ENCODE data around the gene TGFBRAP1. TPM values are rescaled to one million over a fixed set of nuclear protein-coding genes. Genes with fewer than 3 reads are reported as not detected.

Gene TGFBRAP1
- total RNA-seq, 1 donor from 2014 or later: 13.8 TPM

DNA sequence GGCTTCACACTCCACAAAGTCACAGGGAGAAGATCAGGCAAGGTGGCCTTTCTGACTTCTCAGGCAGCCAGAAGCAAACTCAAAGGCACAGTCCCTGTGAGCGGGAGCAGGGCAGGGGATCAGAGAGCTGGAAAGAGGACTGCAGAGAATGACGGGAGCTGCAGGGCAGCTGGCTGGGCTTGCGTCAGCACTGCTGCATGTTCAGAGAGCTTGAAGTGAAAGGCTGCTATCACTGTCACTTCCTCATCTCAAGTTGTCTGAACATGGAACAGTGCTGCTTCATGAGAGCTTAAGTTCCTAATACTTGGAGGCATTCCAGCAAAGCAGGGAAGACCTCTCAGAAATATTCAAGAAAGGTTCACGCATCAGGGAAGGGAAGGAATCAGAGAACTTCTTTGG is 20.4 kb downstream of the TGFBRAP1 start:
- no peaks in the 10 kb centered on the region for H3K36me3 ChIP-seq
- no peaks in the 10 kb centered on the region for H3K9me3 ChIP-seq (ENCODE audit: low read depth)
- H3K79me2 ChIP-seq (ENCODE audit: low read depth): peaks cover 40% of the 10 kb centered on the region
- no peak overlapping the region for H3K27ac ChIP-seq
- peaks cover 15% of the 10 kb centered on the region for H3K4me1 Mint-ChIP-seq
- peaks cover 19% of the 10 kb centered on the region for H3K36me3 Mint-ChIP-seq
- H3K9ac ChIP-seq: no peak overlapping the region
- no peak overlapping the region for H3K4me3 Mint-ChIP-seq
- DNase-seq (ENCODE audit: low spot score): no peak
- H3K27me3 Mint-ChIP-seq (ENCODE audit: insufficient read depth, low read depth): no peaks in the 10 kb centered on the region
- H4K20me1 ChIP-seq (ENCODE audit: low read depth): peaks cover 9% of the 10 kb centered on the region
- TF ChIP-seq EZH2phosphoT487 (IDR thresholded peaks at IDR 0.05) (no peak), EZH2 (IDR thresholded peaks at IDR 0.05) (no peak)
- TF ChIP-seq, protein P1, sequence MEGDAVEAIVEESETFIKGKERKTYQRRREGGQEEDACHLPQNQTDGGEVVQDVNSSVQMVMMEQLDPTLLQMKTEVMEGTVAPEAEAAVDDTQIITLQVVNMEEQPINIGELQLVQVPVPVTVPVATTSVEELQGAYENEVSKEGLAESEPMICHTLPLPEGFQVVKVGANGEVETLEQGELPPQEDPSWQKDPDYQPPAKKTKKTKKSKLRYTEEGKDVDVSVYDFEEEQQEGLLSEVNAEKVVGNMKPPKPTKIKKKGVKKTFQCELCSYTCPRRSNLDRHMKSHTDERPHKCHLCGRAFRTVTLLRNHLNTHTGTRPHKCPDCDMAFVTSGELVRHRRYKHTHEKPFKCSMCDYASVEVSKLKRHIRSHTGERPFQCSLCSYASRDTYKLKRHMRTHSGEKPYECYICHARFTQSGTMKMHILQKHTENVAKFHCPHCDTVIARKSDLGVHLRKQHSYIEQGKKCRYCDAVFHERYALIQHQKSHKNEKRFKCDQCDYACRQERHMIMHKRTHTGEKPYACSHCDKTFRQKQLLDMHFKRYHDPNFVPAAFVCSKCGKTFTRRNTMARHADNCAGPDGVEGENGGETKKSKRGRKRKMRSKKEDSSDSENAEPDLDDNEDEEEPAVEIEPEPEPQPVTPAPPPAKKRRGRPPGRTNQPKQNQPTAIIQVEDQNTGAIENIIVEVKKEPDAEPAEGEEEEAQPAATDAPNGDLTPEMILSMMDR (IDR thresholded peaks at IDR 0.05): no peak
- no peaks in the 10 kb centered on the region for H3K27me3 ChIP-seq
- H3K4me3 ChIP-seq: no peak overlapping the region
- no peak overlapping the region for H3K4me2 ChIP-seq
- peak overlapping the region; percentile 76 for H3K27ac Mint-ChIP-seq
- no peaks in the 10 kb centered on the region for H3K4me1 ChIP-seq
- H3F3A ChIP-seq (ENCODE audit: low read depth): no peaks in the 10 kb centered on the region
- H3K9me3 Mint-ChIP-seq: no peaks in the 10 kb centered on the region
- no peak overlapping the region for H2AFZ ChIP-seq (replicated peaks)

DNA sequence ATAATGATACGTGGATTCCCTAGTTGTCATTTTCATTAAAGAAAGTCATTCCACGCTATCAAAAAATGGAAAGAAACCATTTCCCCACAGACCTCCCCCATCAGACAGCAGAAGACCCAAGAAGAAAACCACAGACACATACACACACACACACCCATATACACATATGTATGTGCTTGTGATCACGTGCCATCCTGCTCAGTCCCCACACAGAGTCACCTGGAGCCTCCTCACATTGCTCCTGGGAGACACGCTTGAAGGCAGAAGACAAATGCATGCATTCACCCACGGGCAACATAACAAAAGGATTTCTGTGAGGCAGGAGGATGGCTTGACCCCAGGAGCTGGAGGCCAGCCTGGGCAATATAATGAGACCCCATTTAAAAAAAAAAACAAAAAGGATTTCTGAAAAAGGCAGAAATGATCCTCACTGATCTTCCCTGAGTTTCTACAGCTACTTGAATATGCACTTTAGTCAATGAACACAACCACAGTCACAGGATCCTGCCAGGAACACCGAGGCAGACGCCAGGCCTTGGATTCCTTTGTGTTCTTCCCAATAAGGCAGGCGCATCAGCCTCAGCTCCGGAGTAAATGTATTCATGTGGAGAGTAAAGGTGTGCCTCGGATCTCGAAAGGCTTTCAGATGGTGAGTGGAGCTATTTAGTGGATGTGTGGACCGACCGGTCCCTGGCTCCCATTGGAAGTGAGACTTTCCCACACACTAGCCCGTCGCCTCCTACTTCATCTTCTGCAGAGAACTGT is 21.0 kb downstream of the TGFBRAP1 start:
- Histone ChIP-seq H3K9ac (no peak overlapping the region), H3K36me3 (no peaks in the 10 kb centered on the region), H3K4me1 (no peaks in the 10 kb centered on the region), H3K9me3 (ENCODE audit: low read depth) (no peaks in the 10 kb centered on the region), H3K27ac (no peak overlapping the region), H3F3A (ENCODE audit: low read depth) (no peaks in the 10 kb centered on the region), H3K4me2 (no peak overlapping the region), H4K20me1 (ENCODE audit: low read depth) (peaks cover 9% of the 10 kb centered on the region), H3K4me3 (no peak overlapping the region), H2AFZ (replicated peaks) (no peak overlapping the region), H3K79me2 (ENCODE audit: low read depth) (peaks cover 35% of the 10 kb centered on the region), H3K27me3 (no peaks in the 10 kb centered on the region)
- peaks cover 19% of the 10 kb centered on the region for H3K36me3 Mint-ChIP-seq
- peak overlapping the region; percentile 89 for H3K27ac Mint-ChIP-seq
- no peaks in the 10 kb centered on the region for H3K27me3 Mint-ChIP-seq (ENCODE audit: insufficient read depth, low read depth)
- H3K9me3 Mint-ChIP-seq: no peaks in the 10 kb centered on the region
- peaks cover 15% of the 10 kb centered on the region for H3K4me1 Mint-ChIP-seq
- H3K4me3 Mint-ChIP-seq: no peak overlapping the region
- TF ChIP-seq, protein P1 (IDR thresholded peaks at IDR 0.05): no peak
- TF ChIP-seq EZH2 (IDR thresholded peaks at IDR 0.05): no peak
- TF ChIP-seq EZH2phosphoT487 (IDR thresholded peaks at IDR 0.05): no peak
- DNase-seq (ENCODE audit: low spot score): no peak

DNA sequence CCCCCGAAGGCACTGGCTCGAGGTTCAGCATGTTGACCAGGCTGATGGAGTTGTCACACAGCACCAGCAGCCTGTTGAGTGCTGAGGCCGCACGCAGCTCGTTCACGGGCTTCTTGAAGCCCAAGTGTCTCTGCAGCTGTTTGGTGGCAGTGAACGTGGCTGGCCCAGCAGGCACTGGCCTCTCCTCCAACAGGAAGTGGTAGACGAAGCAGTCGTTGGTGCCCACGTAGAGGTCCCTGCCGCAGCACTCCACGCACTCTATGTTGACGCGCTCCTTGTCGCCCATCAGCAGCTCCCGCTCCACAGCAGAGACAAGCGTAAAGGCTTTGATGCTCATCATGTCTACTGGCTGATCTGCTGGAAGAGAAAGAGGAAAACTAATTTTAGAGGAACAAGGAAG is 21.6 kb downstream of the TGFBRAP1 start:
- no peak overlapping the region for H3K27ac ChIP-seq
- H3K4me3 Mint-ChIP-seq: no peak overlapping the region
- no peak for DNase-seq (ENCODE audit: low spot score)
- no peaks in the 10 kb centered on the region for H3F3A ChIP-seq (ENCODE audit: low read depth)
- TF ChIP-seq EZH2 (IDR thresholded peaks at IDR 0.05) (no peak), EZH2phosphoT487 (IDR thresholded peaks at IDR 0.05) (no peak)
- TF ChIP-seq, protein P1 (IDR thresholded peaks at IDR 0.05): no peak
- no peaks in the 10 kb centered on the region for H3K27me3 Mint-ChIP-seq (ENCODE audit: insufficient read depth, low read depth)
- H3K9me3 Mint-ChIP-seq: no peaks in the 10 kb centered on the region
- H3K36me3 ChIP-seq: no peaks in the 10 kb centered on the region
- H3K9me3 ChIP-seq (ENCODE audit: low read depth): no peaks in the 10 kb centered on the region
- H3K4me1 ChIP-seq: no peaks in the 10 kb centered on the region
- H3K4me2 ChIP-seq: no peak overlapping the region
- no peak overlapping the region for H2AFZ ChIP-seq (replicated peaks)
- no peaks in the 10 kb centered on the region for H3K27me3 ChIP-seq
- H3K9ac ChIP-seq: no peak overlapping the region
- peaks cover 29% of the 10 kb centered on the region for H3K79me2 ChIP-seq (ENCODE audit: low read depth)
- H3K36me3 Mint-ChIP-seq: peaks cover 19% of the 10 kb centered on the region
- peaks cover 15% of the 10 kb centered on the region for H3K4me1 Mint-ChIP-seq
- H3K27ac Mint-ChIP-seq: no peak overlapping the region
- peaks cover 9% of the 10 kb centered on the region for H4K20me1 ChIP-seq (ENCODE audit: low read depth)
- no peak overlapping the region for H3K4me3 ChIP-seq
